ENCODE data around the gene XKR7.

GRCh38 chr20:31998246-31998645 is 30.3 kb downstream of the XKR7 start:
- no peak for TF ChIP-seq POLR2A (IDR thresholded peaks at IDR 0.05)
- TF ChIP-seq, protein P1, sequence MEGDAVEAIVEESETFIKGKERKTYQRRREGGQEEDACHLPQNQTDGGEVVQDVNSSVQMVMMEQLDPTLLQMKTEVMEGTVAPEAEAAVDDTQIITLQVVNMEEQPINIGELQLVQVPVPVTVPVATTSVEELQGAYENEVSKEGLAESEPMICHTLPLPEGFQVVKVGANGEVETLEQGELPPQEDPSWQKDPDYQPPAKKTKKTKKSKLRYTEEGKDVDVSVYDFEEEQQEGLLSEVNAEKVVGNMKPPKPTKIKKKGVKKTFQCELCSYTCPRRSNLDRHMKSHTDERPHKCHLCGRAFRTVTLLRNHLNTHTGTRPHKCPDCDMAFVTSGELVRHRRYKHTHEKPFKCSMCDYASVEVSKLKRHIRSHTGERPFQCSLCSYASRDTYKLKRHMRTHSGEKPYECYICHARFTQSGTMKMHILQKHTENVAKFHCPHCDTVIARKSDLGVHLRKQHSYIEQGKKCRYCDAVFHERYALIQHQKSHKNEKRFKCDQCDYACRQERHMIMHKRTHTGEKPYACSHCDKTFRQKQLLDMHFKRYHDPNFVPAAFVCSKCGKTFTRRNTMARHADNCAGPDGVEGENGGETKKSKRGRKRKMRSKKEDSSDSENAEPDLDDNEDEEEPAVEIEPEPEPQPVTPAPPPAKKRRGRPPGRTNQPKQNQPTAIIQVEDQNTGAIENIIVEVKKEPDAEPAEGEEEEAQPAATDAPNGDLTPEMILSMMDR (IDR thresholded peaks at IDR 0.05), result no peak

Data from right lobe of liver (tissue), 4 donors.